ENCODE measurements around the gene SSR2.

GRCh38 chr1:155978325-155978972 lies 42.3 kb downstream of the SSR2 start, which contains the start of gene ARHGEF2:
- TF ChIP-seq CTCF (tag by site-specific recombination; IDR thresholded peaks at IDR 0.05) (peak; percentile 68; the same call in 1 of the 2 replicates), ZSCAN23 (tag by site-specific recombination; IDR thresholded peaks at IDR 0.05) (no peak), ZNF639 (tag by site-specific recombination; IDR thresholded peaks at IDR 0.05) (no peak), ZNF510 (tag by site-specific recombination; IDR thresholded peaks at IDR 0.05; ENCODE audit: insufficient replicate concordance) (no peak)

Measured in HEK293 (cell line).